Caco-2 (cell line): Measurements from ENCODE around the gene ATP6V0B. TPM values are rescaled to one million over a fixed set of nuclear protein-coding genes. Genes with fewer than 3 reads are reported as not detected.

ENCODE experiments used
- BruUV-seq: library from RNA; stranded (reverse); fragments of 400-500 nt; replicated peaks from 2 replicates; lab custom pipeline; 2021; lab: Mats Ljungman, UMichigan
- CTCF ChIA-PET: fragments of 300-600 bp; sonication (Branson Sonifier 250); formaldehyde crosslinking; loops from one replicate; lab custom pipeline; 2022; ENCODE audit warnings: antibody characterized with exemption; lab: Charles Lee
- POLR2A ChIA-PET: fragments of 300-600 bp; sonication (Branson Sonifier 250); formaldehyde crosslinking; loops from one replicate; lab custom pipeline; 2022; ENCODE audit warnings: antibody characterized with exemption; lab: Charles Lee
- DNase-seq, 2 experiments: peaks; one replicate each; pipeline versions ENCODE4 v3.0.0 to v3.0.0-alpha.2; 2020 to 2022
- H3K27me3 ChIP-seq: replicated peaks from 2 replicates; pipeline ENCODE4 v1.6.0; 2011; ENCODE audit warnings: low read length; ENCODE audit not compliant: control insufficient read depth, insufficient read depth
- H3K36me3 ChIP-seq: 2 replicates; pipeline ENCODE4 v1.5.1; 2011; ENCODE audit warnings: low read length; ENCODE audit not compliant: control insufficient read depth, insufficient read depth
- H3K4me1 ChIP-seq: fragments of 250-450 bp; sonication (Bioruptor Pico); 2 replicates; pipeline ENCODE4 v1.5.1; 2020; ENCODE audit warnings: mild to moderate bottlenecking
- H3K4me3 ChIP-seq: 2 replicates; pipeline ENCODE4 v1.5.1; 2011; ENCODE audit warnings: low read depth, mild to moderate bottlenecking, control low read depth, low read length
- H3K9me3 ChIP-seq: fragments of 250-450 bp; sonication (Bioruptor Pico); 2 replicates; pipeline ENCODE4 v1.5.1; 2020; ENCODE audit warnings: mild to moderate bottlenecking, moderate library complexity
- H3K27ac Mint-ChIP-seq: one replicate; pipeline ENCODE4 v1.8.0; 2022; ENCODE audit warnings: mixed read lengths; ENCODE audit not compliant: unreplicated experiment
- H3K27me3 Mint-ChIP-seq: one replicate; pipeline ENCODE4 v1.8.0; 2022; ENCODE audit warnings: mixed read lengths; ENCODE audit not compliant: insufficient read depth, unreplicated experiment
- H3K36me3 Mint-ChIP-seq: one replicate; pipeline ENCODE4 v1.8.0; 2022; ENCODE audit warnings: mild to moderate bottlenecking, mixed read lengths; ENCODE audit not compliant: insufficient read depth, unreplicated experiment
- H3K4me1 Mint-ChIP-seq: one replicate; pipeline ENCODE4 v1.8.0; 2022; ENCODE audit warnings: low read depth, mixed read lengths; ENCODE audit not compliant: unreplicated experiment
- H3K4me3 Mint-ChIP-seq: one replicate; pipeline ENCODE4 v1.8.0; 2022; ENCODE audit warnings: mild to moderate bottlenecking, moderate library complexity, mixed read lengths; ENCODE audit not compliant: unreplicated experiment
- H3K9me3 Mint-ChIP-seq: one replicate; pipeline ENCODE4 v1.8.0; 2022; ENCODE audit warnings: mixed read lengths; ENCODE audit not compliant: unreplicated experiment
- CTCF ChIP-seq, 2 experiments: fragments of 200-600 bp in 1 of 2; IDR thresholded peaks; 1 replicate in 1 of 2; 2 replicates in 1 of 2; pipeline versions ENCODE4 v1.5.1 to v1.8.0; 2011 to 2022; ENCODE audit warnings: antibody characterized with exemption in 1 of 2, control low read depth in 1 of 2, inconsistent platforms in 1 of 2, low read depth in 1 of 2, low read length in 1 of 2, mild to moderate bottlenecking in 1 of 2, moderate library complexity in 1 of 2; ENCODE audit not compliant: insufficient read depth in 1 of 2, severe bottlenecking in 1 of 2, unreplicated experiment in 1 of 2
- intact Hi-C: fragments of 100-400 bp; cut with micrococcal nuclease; formaldehyde crosslinking; loops from one replicate; pipeline ENCODE4 v1.10.0; 2022; ENCODE audit not compliant: unreplicated experiment
- total RNA-seq: library from RNA; stranded (reverse); gene quantifications from 2 replicates; pipeline ENCODE4 v1.2.3, GENCODE V29; 2022

ATP6V0B gene
- total RNA-seq, 1 experiment from 2014 or later: 91.2 TPM

- Mint-ChIP-seq H3K36me3 (no peaks in the 10 kb centered on the region), H3K4me1 (no peaks in the 10 kb centered on the region), H3K27ac (no peak overlapping the region), H3K27me3 (no peaks in the 10 kb centered on the region), H3K4me3 (no peak overlapping the region), H3K9me3 (no peaks in the 10 kb centered on the region)
- no peaks in the 10 kb centered on the region for H3K36me3 ChIP-seq
- POLR2A ChIA-PET: no interaction called here
- H3K27me3 ChIP-seq: no peaks in the 10 kb centered on the region
- intact Hi-C loops: no loop called here
- CTCF ChIA-PET: interaction anchor here (1.1 kb wide), 1 partner anchor 12 kb away, joined by 3 read pairs; the partner anchor contains the start of gene IPO13
- H3K4me1 ChIP-seq: no peaks in the 10 kb centered on the region
- no peak for DNase-seq
- H3K4me3 ChIP-seq: no peak overlapping the region
- no peaks in the 10 kb centered on the region for H3K9me3 ChIP-seq
- TF ChIP-seq CTCF (IDR thresholded peaks at IDR 0.05; ENCODE audit: insufficient read depth in 1 of 2, low read depth in 1 of 2, low read length in 1 of 2, severe bottlenecking in 1 of 2, unreplicated experiment in 1 of 2): no peak
- no TSS peak for BruUV-seq
These were observed 16.2 kb upstream of the ATP6V0B start for GRCh38 chr1:43958351-43959255.

- H3K4me1 Mint-ChIP-seq: no peaks in the 10 kb centered on the region
- no peaks in the 10 kb centered on the region for H3K36me3 Mint-ChIP-seq
- intact Hi-C loops: no loop called here
- no peak overlapping the region for H3K4me3 Mint-ChIP-seq
- BruUV-seq: no TSS peak
- H3K9me3 ChIP-seq: no peaks in the 10 kb centered on the region
- ChIA-PET POLR2A (no interaction called here), CTCF (no interaction called here)
- no peaks in the 10 kb centered on the region for H3K9me3 Mint-ChIP-seq
- H3K27me3 ChIP-seq: no peaks in the 10 kb centered on the region
- TF ChIP-seq CTCF (IDR thresholded peaks at IDR 0.05; ENCODE audit: insufficient read depth in 1 of 2, low read depth in 1 of 2, low read length in 1 of 2, severe bottlenecking in 1 of 2, unreplicated experiment in 1 of 2): no peak
- H3K36me3 ChIP-seq: no peaks in the 10 kb centered on the region
- H3K4me1 ChIP-seq: no peaks in the 10 kb centered on the region
- DNase-seq: no peak
- H3K27me3 Mint-ChIP-seq: no peaks in the 10 kb centered on the region
- no peak overlapping the region for H3K27ac Mint-ChIP-seq
- H3K4me3 ChIP-seq: no peak overlapping the region
These were observed 14.0 kb upstream of the ATP6V0B start for GRCh38 chr1:43960798-43961197.

GRCh38 chr1:43961692-43962091 is 13.1 kb upstream of the ATP6V0B start:
- no peak for DNase-seq
- BruUV-seq: no TSS peak
- Mint-ChIP-seq H3K27ac (no peak overlapping the region), H3K36me3 (no peaks in the 10 kb centered on the region), H3K4me1 (no peaks in the 10 kb centered on the region), H3K27me3 (no peaks in the 10 kb centered on the region), H3K9me3 (no peaks in the 10 kb centered on the region), H3K4me3 (no peak overlapping the region)
- intact Hi-C loops: no loop called here
- no peaks in the 10 kb centered on the region for H3K4me1 ChIP-seq
- H3K4me3 ChIP-seq: no peak overlapping the region
- TF ChIP-seq CTCF (IDR thresholded peaks at IDR 0.05; ENCODE audit: insufficient read depth in 1 of 2, low read depth in 1 of 2, low read length in 1 of 2, severe bottlenecking in 1 of 2, unreplicated experiment in 1 of 2): no peak
- no peaks in the 10 kb centered on the region for H3K36me3 ChIP-seq
- ChIA-PET POLR2A (no interaction called here), CTCF (no interaction called here)
- no peaks in the 10 kb centered on the region for H3K27me3 ChIP-seq
- no peaks in the 10 kb centered on the region for H3K9me3 ChIP-seq
